SW 1271 (cell line): ENCODE data around the gene PEX14.

ENCODE experiments used
- DNase-seq, 2 experiments: peaks; one replicate each; lab custom pipeline; 2025; lab: John Stamatoyannopoulos, UW

PEX14 gene

DNA sequence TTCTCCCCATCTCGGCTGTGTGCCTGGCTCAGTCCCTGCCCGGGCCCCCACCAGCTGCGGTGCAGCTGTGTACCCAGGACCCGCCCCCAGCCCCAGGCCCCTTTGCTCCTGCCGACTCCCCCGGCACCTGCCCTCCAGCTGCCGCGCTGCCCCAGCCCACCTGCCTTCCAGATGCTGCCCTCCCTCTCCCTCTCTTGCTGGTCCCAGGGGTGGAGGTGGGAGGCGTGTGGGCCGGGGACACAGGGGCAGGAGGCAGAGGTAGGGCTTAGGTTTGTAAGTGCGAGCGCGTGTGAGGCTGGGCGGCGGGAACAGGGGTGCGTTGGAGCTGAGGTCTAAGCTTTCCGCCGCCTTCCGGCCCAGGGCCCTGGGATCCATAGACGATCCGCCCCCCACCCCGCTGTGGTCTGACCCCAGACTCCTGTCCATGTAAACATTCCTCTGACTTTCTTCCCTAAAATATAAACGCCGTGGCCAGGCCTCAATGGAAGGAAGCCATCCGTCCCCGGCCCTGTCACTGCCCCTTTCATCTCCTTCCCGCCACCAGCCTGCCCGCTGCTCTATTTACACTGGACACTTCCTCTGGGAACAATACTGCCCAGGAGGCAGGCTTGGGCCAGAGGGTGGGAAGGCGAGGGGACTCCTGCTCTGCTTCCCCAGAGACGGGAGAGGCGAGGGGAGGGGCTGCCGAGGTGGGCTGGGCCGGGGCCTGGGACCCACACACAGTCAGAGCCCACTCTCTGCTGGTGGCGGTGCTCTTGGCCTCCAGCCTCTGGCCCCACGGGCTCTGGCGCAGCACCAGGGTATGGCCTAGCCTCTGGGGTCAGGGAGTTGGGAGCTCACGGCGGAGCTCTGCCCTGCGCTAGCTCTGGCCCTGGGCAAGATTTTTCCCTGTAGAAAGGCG, 193.4 kb downstream of the PEX14 start:
- DNase-seq: no peak

GRCh38 chr1:10669570-10669969, 194.8 kb downstream of the PEX14 start:
- DNase-seq: no peak

DNA sequence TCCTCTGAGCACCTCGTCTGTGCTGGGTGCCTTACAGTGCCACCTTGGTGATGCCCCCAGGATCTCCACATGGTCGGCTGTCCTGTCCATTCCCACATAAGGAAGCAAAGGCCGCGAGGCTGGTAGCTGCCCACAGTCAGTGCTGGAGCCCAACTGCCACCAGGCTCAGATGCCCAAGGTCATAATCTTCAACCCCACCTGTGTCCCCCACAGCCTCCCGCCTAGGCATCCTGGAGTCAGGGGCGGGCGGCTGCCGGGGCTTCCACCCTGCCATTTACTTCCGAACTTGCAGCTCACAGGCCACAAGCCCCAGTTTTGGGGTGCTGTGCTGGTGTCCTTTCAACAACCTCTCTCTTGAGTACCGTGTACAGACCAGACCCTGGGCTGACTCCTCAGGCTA, 195.4 kb downstream of the PEX14 start:
- DNase-seq: no peak

GRCh38 chr1:10671090-10671489, 196.3 kb downstream of the PEX14 start:
- DNase-seq: no peak

- DNase-seq: no peak
These were observed 197.0 kb downstream of the PEX14 start for GRCh38 chr1:10671622-10672342.

- no peak for DNase-seq
These were observed 197.7 kb downstream of the PEX14 start for GRCh38 chr1:10672343-10673050.

GRCh38 chr1:10673109-10673711, 198.5 kb downstream of the PEX14 start:
- DNase-seq: no peak

GRCh38 chr1:10674222-10674621, 199.5 kb downstream of the PEX14 start:
- no peak for DNase-seq

GRCh38 chr1:10674700-10675609, 200.2 kb downstream of the PEX14 start:
- no peak for DNase-seq

- DNase-seq: no peak
These were observed 201.1 kb downstream of the PEX14 start for GRCh38 chr1:10675813-10676212.

GRCh38 chr1:10676963-10677362, 202.2 kb downstream of the PEX14 start:
- DNase-seq: no peak

GRCh38 chr1:10677491-10678391, 203.0 kb downstream of the PEX14 start:
- no peak for DNase-seq

GRCh38 chr1:10678402-10678801, 203.7 kb downstream of the PEX14 start:
- no peak for DNase-seq

- DNase-seq: no peak
These were observed 204.1 kb downstream of the PEX14 start for GRCh38 chr1:10678852-10679251.

GRCh38 chr1:10679496-10680220, 204.9 kb downstream of the PEX14 start:
- DNase-seq: peak in 1 of 2 experiments; percentile 18
